ENCODE measurements around the gene LOX. TPM values are rescaled to one million over a fixed set of nuclear protein-coding genes. Genes with fewer than 3 reads are reported as not detected.

Gene LOX
- total and polyA plus RNA-seq, 5 donors from 2014 or later: 0.02 to 0.25 (median 0.02) TPM; not detected in 2

GRCh38 chr5:122093415-122094180 is 15.5 kb upstream of the LOX start:
- ATAC-seq (ENCODE audit: low read depth in 2 of 2) (no peak), DNase-seq (no peak)
- Mint-ChIP-seq H3K4me1 (no peaks in the 10 kb centered on the region), H3K27ac (no peak overlapping the region), H3K27me3 (no peaks in the 10 kb centered on the region), H3K4me3 (no peak overlapping the region), H3K36me3 (no peaks in the 10 kb centered on the region), H3K9me3 (peaks cover 0 to 2% (median 0%) of the 10 kb centered on the region in 7 donors)
- Histone ChIP-seq H3K4me1 (ENCODE audit: control insufficient read depth, insufficient read depth, low read length, poor library complexity, severe bottlenecking) (no peaks in the 10 kb centered on the region), H3K27ac (ENCODE audit: insufficient read depth, low read length, poor library complexity, severe bottlenecking) (no peak overlapping the region), H3K9me3 (ENCODE audit: control insufficient read depth in 2 of 2, low read length in 2 of 2) (no peaks in the 10 kb centered on the region), H3K4me3 (ENCODE audit: low read depth, low read length) (no peak overlapping the region), H3K27me3 (ENCODE audit: control insufficient read depth, insufficient read depth, low read length) (no peaks in the 10 kb centered on the region), H3K36me3 (ENCODE audit: control insufficient read depth, insufficient read depth, low read length) (no peaks in the 10 kb centered on the region)

GRCh38 chr5:122091936-122092600 is 14.0 kb upstream of the LOX start:
- H3K36me3 ChIP-seq (ENCODE audit: control insufficient read depth, insufficient read depth, low read length): no peaks in the 10 kb centered on the region
- H3K27ac ChIP-seq (ENCODE audit: insufficient read depth, low read length, poor library complexity, severe bottlenecking): no peak overlapping the region
- no peaks in the 10 kb centered on the region for H3K9me3 ChIP-seq (ENCODE audit: control insufficient read depth in 2 of 2, low read length in 2 of 2)
- ATAC-seq (ENCODE audit: low read depth in 2 of 2) (no peak), DNase-seq (no peak)
- no peaks in the 10 kb centered on the region for H3K36me3 Mint-ChIP-seq
- no peak overlapping the region for H3K4me3 ChIP-seq (ENCODE audit: low read depth, low read length)
- no peaks in the 10 kb centered on the region for H3K4me1 ChIP-seq (ENCODE audit: control insufficient read depth, insufficient read depth, low read length, poor library complexity, severe bottlenecking)
- H3K4me1 Mint-ChIP-seq: no peaks in the 10 kb centered on the region
- H3K27me3 Mint-ChIP-seq: no peaks in the 10 kb centered on the region
- H3K4me3 Mint-ChIP-seq: no peak overlapping the region
- no peak overlapping the region for H3K27ac Mint-ChIP-seq
- H3K9me3 Mint-ChIP-seq: peaks cover 0 to 2% (median 0%) of the 10 kb centered on the region in 7 donors
- no peaks in the 10 kb centered on the region for H3K27me3 ChIP-seq (ENCODE audit: control insufficient read depth, insufficient read depth, low read length)

- peaks cover 0 to 2% (median 0%) of the 10 kb centered on the region in 7 donors for H3K9me3 Mint-ChIP-seq
- Histone ChIP-seq H3K27ac (ENCODE audit: insufficient read depth, low read length, poor library complexity, severe bottlenecking) (no peak overlapping the region), H3K4me1 (ENCODE audit: control insufficient read depth, insufficient read depth, low read length, poor library complexity, severe bottlenecking) (no peaks in the 10 kb centered on the region), H3K27me3 (ENCODE audit: control insufficient read depth, insufficient read depth, low read length) (no peaks in the 10 kb centered on the region), H3K36me3 (ENCODE audit: control insufficient read depth, insufficient read depth, low read length) (no peaks in the 10 kb centered on the region), H3K9me3 (ENCODE audit: control insufficient read depth in 2 of 2, low read length in 2 of 2) (no peaks in the 10 kb centered on the region), H3K4me3 (ENCODE audit: low read depth, low read length) (no peak overlapping the region)
- peaks cover 6% of the 10 kb centered on the region for H3K27me3 Mint-ChIP-seq
- H3K36me3 Mint-ChIP-seq: no peaks in the 10 kb centered on the region
- DNase-seq (no peak), ATAC-seq (ENCODE audit: low read depth in 2 of 2) (no peak)
- no peak overlapping the region for H3K4me3 Mint-ChIP-seq
- no peaks in the 10 kb centered on the region for H3K4me1 Mint-ChIP-seq
- no peak overlapping the region for H3K27ac Mint-ChIP-seq
Observed at GRCh38 chr5:122089096-122090013, 11.3 kb upstream of the LOX start.

- H3K4me1 ChIP-seq (ENCODE audit: control insufficient read depth, insufficient read depth, low read length, poor library complexity, severe bottlenecking): no peaks in the 10 kb centered on the region
- no peaks in the 10 kb centered on the region for H3K9me3 Mint-ChIP-seq
- peaks cover 32% of the 10 kb centered on the region for H3K27me3 Mint-ChIP-seq
- no peaks in the 10 kb centered on the region for H3K36me3 Mint-ChIP-seq
- no peak for DNase-seq
- no peaks in the 10 kb centered on the region for H3K36me3 ChIP-seq (ENCODE audit: control insufficient read depth, insufficient read depth, low read length)
- H3K9me3 ChIP-seq (ENCODE audit: control insufficient read depth in 2 of 2, low read length in 2 of 2): no peaks in the 10 kb centered on the region
- H3K27ac Mint-ChIP-seq: no peak overlapping the region
- ATAC-seq (ENCODE audit: low read depth in 2 of 2): no peak
- no peak overlapping the region for H3K4me3 Mint-ChIP-seq
- no peaks in the 10 kb centered on the region for H3K4me1 Mint-ChIP-seq
- H3K27ac ChIP-seq (ENCODE audit: insufficient read depth, low read length, poor library complexity, severe bottlenecking): no peak overlapping the region
- no peak overlapping the region for H3K4me3 ChIP-seq (ENCODE audit: low read depth, low read length)
- peaks cover 5% of the 10 kb centered on the region for H3K27me3 ChIP-seq (ENCODE audit: control insufficient read depth, insufficient read depth, low read length)
Observed at GRCh38 chr5:122085041-122085440, 7.0 kb upstream of the LOX start.

- DNase-seq: no peak
- Mint-ChIP-seq H3K9me3 (no peaks in the 10 kb centered on the region), H3K4me3 (no peak overlapping the region), H3K27me3 (peaks cover 46% of the 10 kb centered on the region), H3K4me1 (peaks cover 0 to 3% (median 0%) of the 10 kb centered on the region in 4 donors), H3K27ac (no peak overlapping the region), H3K36me3 (no peaks in the 10 kb centered on the region)
- Histone ChIP-seq H3K27me3 (ENCODE audit: control insufficient read depth, insufficient read depth, low read length) (peaks cover 15% of the 10 kb centered on the region), H3K4me1 (ENCODE audit: control insufficient read depth, insufficient read depth, low read length, poor library complexity, severe bottlenecking) (no peaks in the 10 kb centered on the region), H3K4me3 (ENCODE audit: low read depth, low read length) (no peak overlapping the region), H3K36me3 (ENCODE audit: control insufficient read depth, insufficient read depth, low read length) (no peaks in the 10 kb centered on the region), H3K9me3 (ENCODE audit: control insufficient read depth in 2 of 2, low read length in 2 of 2) (no peaks in the 10 kb centered on the region), H3K27ac (ENCODE audit: insufficient read depth, low read length, poor library complexity, severe bottlenecking) (no peak overlapping the region)
- no peak for ATAC-seq (ENCODE audit: low read depth in 2 of 2)
Observed at GRCh38 chr5:122083535-122083934, 5.5 kb upstream of the LOX start.

GRCh38 chr5:122081541-122081940 is 3.5 kb upstream of the LOX start:
- Mint-ChIP-seq H3K27me3 (peaks cover 59% of the 10 kb centered on the region), H3K27ac (no peak overlapping the region), H3K9me3 (no peaks in the 10 kb centered on the region), H3K4me3 (no peak overlapping the region), H3K36me3 (no peaks in the 10 kb centered on the region), H3K4me1 (peaks cover 0 to 17% (median 5%) of the 10 kb centered on the region in 4 donors)
- Histone ChIP-seq H3K9me3 (ENCODE audit: control insufficient read depth in 2 of 2, low read length in 2 of 2) (no peaks in the 10 kb centered on the region), H3K27ac (ENCODE audit: insufficient read depth, low read length, poor library complexity, severe bottlenecking) (no peak overlapping the region), H3K36me3 (ENCODE audit: control insufficient read depth, insufficient read depth, low read length) (no peaks in the 10 kb centered on the region), H3K27me3 (ENCODE audit: control insufficient read depth, insufficient read depth, low read length) (peaks cover 16% of the 10 kb centered on the region), H3K4me1 (ENCODE audit: control insufficient read depth, insufficient read depth, low read length, poor library complexity, severe bottlenecking) (peaks cover 18% of the 10 kb centered on the region), H3K4me3 (ENCODE audit: low read depth, low read length) (no peak overlapping the region)
- DNase-seq (no peak), ATAC-seq (ENCODE audit: low read depth in 2 of 2) (no peak)

GRCh38 chr5:122077366-122078115 is 518 bp downstream of the LOX start:
- peaks cover 28% of the 10 kb centered on the region for H3K27me3 ChIP-seq (ENCODE audit: control insufficient read depth, insufficient read depth, low read length)

More at GRCh38 chr5:122077366-122078115, 518 bp downstream of the LOX start:
- Mint-ChIP-seq H3K36me3 (no peaks in the 10 kb centered on the region), H3K4me1 (peaks cover 0 to 22% (median 9%) of the 10 kb centered on the region in 4 donors), H3K27ac (no peak overlapping the region), H3K27me3 (peaks cover 74% of the 10 kb centered on the region), H3K4me3 (peak overlapping the region in 3 of 4 donors; percentile 43 to 80 (median 55)), H3K9me3 (no peaks in the 10 kb centered on the region)
- no peak for ATAC-seq (ENCODE audit: low read depth in 2 of 2)
- H3K9me3 ChIP-seq (ENCODE audit: control insufficient read depth in 2 of 2, low read length in 2 of 2): no peaks in the 10 kb centered on the region
- H3K36me3 ChIP-seq (ENCODE audit: control insufficient read depth, insufficient read depth, low read length): no peaks in the 10 kb centered on the region
- H3K4me1 ChIP-seq (ENCODE audit: control insufficient read depth, insufficient read depth, low read length, poor library complexity, severe bottlenecking): peaks cover 19% of the 10 kb centered on the region
- H3K4me3 ChIP-seq (ENCODE audit: low read depth, low read length): no peak overlapping the region
- DNase-seq: no peak
- H3K27ac ChIP-seq (ENCODE audit: insufficient read depth, low read length, poor library complexity, severe bottlenecking): no peak overlapping the region
